Measurements from ENCODE around the gene ING1. TPM values are rescaled to one million over a fixed set of nuclear protein-coding genes. Genes with fewer than 3 reads are reported as not detected.

The ING1 gene
- total and polyA plus RNA-seq, 2 donors = 8.0 to 25.2 TPM

Other genes starting within 250 kb of the ING1 start
- 9.6 TPM for gene RAB20, start 152.0 kb upstream of the ING1 start, total RNA-seq
- gene RAB20, start 152.0 kb upstream of the ING1 start, polyA plus RNA-seq = 21.0 TPM
- 19.9 TPM for gene NAXD, start 98.2 kb upstream of the ING1 start, total RNA-seq
- 40.2 TPM for gene NAXD, start 98.2 kb upstream of the ING1 start, polyA plus RNA-seq
- gene CARS2, start 7.6 kb upstream of the ING1 start, total RNA-seq = 53.9 TPM
- gene CARS2, start 7.6 kb upstream of the ING1 start, polyA plus RNA-seq = 51.2 TPM
- 324 TPM for gene ANKRD10, start 201.4 kb downstream of the ING1 start, total RNA-seq
- gene ANKRD10, start 201.4 kb downstream of the ING1 start, polyA plus RNA-seq = 73.7 TPM

Measured in urinary bladder (tissue), 2 donors.